Endothelial cell of umbilical vein (primary cell): ENCODE measurements around the gene FRRS1. TPM values are rescaled to one million over a fixed set of nuclear protein-coding genes. Genes with fewer than 3 reads are reported as not detected.

Source experiments
- BruUV-seq: library from RNA; stranded (reverse); fragments of 400-500 nt; replicated peaks from 2 replicates; lab custom pipeline; 2021; lab: Mats Ljungman, UMichigan
- CTCF ChIA-PET: fragments of 300-600, 350-600 bp; sonication (Branson Sonifier 250); formaldehyde crosslinking; loops from one replicate; lab custom pipeline; 2021; ENCODE audit warnings: antibody characterized with exemption, inconsistent platforms; lab: Charles Lee
- POLR2A ChIA-PET: fragments of 300-600, 350-600 bp; sonication (Branson Sonifier 250); formaldehyde crosslinking; loops from one replicate; lab custom pipeline; 2021; ENCODE audit warnings: antibody characterized with exemption, inconsistent platforms; lab: Charles Lee
- DNase-seq: peaks from one replicate; pipeline ENCODE4 v3.0.0-alpha.2; 2011; ENCODE audit warnings: low read depth, low spot score
- FAIRE-seq: peaks from 2 replicates; lab custom pipeline; 2011; peaks lifted over from hg19 to GRCh38; lab: Jason Lieb, UNC
- H2AFZ ChIP-seq: 2 replicates; pipeline ENCODE4 v1.6.0; 2012; ENCODE audit warnings: low read depth, low read length, control low read depth, inconsistent platforms
- H3K27ac ChIP-seq: 2 replicates; pipeline ENCODE4 v1.5.1; 2011; ENCODE audit warnings: low read depth, mild to moderate bottlenecking, control low read depth, low read length, moderate library complexity; ENCODE audit not compliant: insufficient read depth
- H3K27me3 ChIP-seq, 2 experiments: 2 replicates each; pipeline versions ENCODE4 v1.6.0 to v1.6.1; 2011; ENCODE audit warnings: low read length in 2 of 2, mixed read lengths in 1 of 2; ENCODE audit not compliant: control insufficient read depth in 2 of 2, insufficient read depth in 2 of 2
- H3K36me3 ChIP-seq, 2 experiments: 2 replicates in 1 of 2; 3 replicates in 1 of 2; pipeline ENCODE4 v1.5.1; 2011; ENCODE audit warnings: low read length in 2 of 2, mild to moderate bottlenecking in 1 of 2, moderate library complexity in 1 of 2; ENCODE audit not compliant: control insufficient read depth in 2 of 2, insufficient read depth in 2 of 2; ENCODE audit errors: extremely low read depth in 1 of 2
- H3K4me1 ChIP-seq: 3 replicates; pipeline ENCODE4 v1.5.1; 2011; ENCODE audit warnings: mild to moderate bottlenecking, low read length; ENCODE audit not compliant: control insufficient read depth, insufficient read depth; ENCODE audit errors: extremely low read depth
- H3K4me2 ChIP-seq: 2 replicates; pipeline ENCODE4 v1.6.1; 2011; ENCODE audit warnings: low read length, control low read depth, mixed read lengths; ENCODE audit not compliant: insufficient read depth
- H3K4me3 ChIP-seq, 3 experiments: fragments of 200-600 bp in 1 of 3; sonication (generic), shearing (Covaris generic) in 1 of 3; replicated peaks in 1 of 3; 2 replicates each; pipeline ENCODE4 v1.5.1; 2011 to 2016; ENCODE audit warnings: control low read depth in 3 of 3, low read length in 3 of 3, mild to moderate bottlenecking in 2 of 3, inconsistent platforms in 1 of 3, low read depth in 1 of 3, moderate library complexity in 1 of 3; ENCODE audit not compliant: insufficient read depth in 1 of 3
- H3K79me2 ChIP-seq: 2 replicates; pipeline ENCODE4 v1.6.0; 2012; ENCODE audit warnings: low read length, inconsistent platforms; ENCODE audit not compliant: control insufficient read depth, insufficient read depth
- H3K9ac ChIP-seq: replicated peaks from 2 replicates; pipeline ENCODE3; 2011; ENCODE audit warnings: low read length, control low read depth; ENCODE audit not compliant: insufficient read depth; ENCODE audit errors: extremely low read depth
- H3K9me1 ChIP-seq: replicated peaks from 3 replicates; pipeline ENCODE4 v1.6.0; 2011; ENCODE audit warnings: mild to moderate bottlenecking, low read length; ENCODE audit not compliant: control insufficient read depth, insufficient read depth; ENCODE audit errors: extremely low read depth
- H3K9me3 ChIP-seq: replicated peaks from 2 replicates; pipeline ENCODE4 v1.5.1; 2012; ENCODE audit warnings: low read length, inconsistent platforms; ENCODE audit not compliant: control insufficient read depth, insufficient read depth
- H4K20me1 ChIP-seq: replicated peaks from 2 replicates; pipeline ENCODE3; 2011; ENCODE audit warnings: mild to moderate bottlenecking, low read length; ENCODE audit not compliant: control insufficient read depth, insufficient read depth; ENCODE audit errors: extremely low read depth
- FOS ChIP-seq: IDR thresholded peaks from 2 replicates; pipeline ENCODE4 v1.6.1; 2011; ENCODE audit warnings: mild to moderate bottlenecking, low read length, moderate library complexity, borderline replicate concordance; ENCODE audit not compliant: insufficient read depth
- JUN ChIP-seq: IDR thresholded peaks from 2 replicates; pipeline ENCODE4 v1.6.1; 2011; ENCODE audit warnings: borderline replicate concordance, low read depth; ENCODE audit not compliant: insufficient read length, insufficient read depth
- MYC ChIP-seq: IDR thresholded peaks from one replicate; pipeline ENCODE4 v1.6.1; 2011; ENCODE audit warnings: mild to moderate bottlenecking, low read depth, low read length
- POLR2AphosphoS5 ChIP-seq: IDR thresholded peaks from 2 replicates; pipeline ENCODE4 v1.6.1; 2012; ENCODE audit warnings: low read depth, mild to moderate bottlenecking, control low read depth, low read length, moderate library complexity; ENCODE audit not compliant: insufficient read depth
- dilution Hi-C: fragments of 300-500 bp; cut with MboI; formaldehyde crosslinking; loops from one replicate; pipeline ENCODE4 v1.15.0; 2019; ENCODE audit warnings: low sequenced_read_pairs; ENCODE audit not compliant: extremely low pct_ligation_motif_present
- intact Hi-C: fragments of 100-400 bp; cut with micrococcal nuclease; formaldehyde crosslinking; loops from one replicate; pipeline ENCODE4 v1.10.0; 2022
- polyA plus RNA-seq, 4 experiments: library from polyadenylated mRNA; depleted of rRNA in 3 of 4; stranded (reverse) in 3 of 4; unstranded in 1 of 4; fragments of >200 nt; gene quantifications; 2 replicates each; pipeline versions ENCODE4 v1.2.1 to v1.2.3, GENCODE V29; 2011 to 2012; ENCODE audit warnings: missing spikeins in 1 of 4
- total RNA-seq: library from RNA; stranded (reverse); gene quantifications from 2 replicates; pipeline ENCODE4 v1.2.3, GENCODE V29; 2021

The FRRS1 gene
- total and polyA plus RNA-seq, 2 donors (not counting 3 experiments of a cell fraction or from before 2014, with no cell fraction given): 1.1 to 3.1 TPM

- no peak for FAIRE-seq
- BruUV-seq: no TSS peak
- dilution Hi-C loops: no loop called here
These were observed 20.8 kb downstream of the FRRS1 start for GRCh38 chr1:99745684-99746083.

DNA sequence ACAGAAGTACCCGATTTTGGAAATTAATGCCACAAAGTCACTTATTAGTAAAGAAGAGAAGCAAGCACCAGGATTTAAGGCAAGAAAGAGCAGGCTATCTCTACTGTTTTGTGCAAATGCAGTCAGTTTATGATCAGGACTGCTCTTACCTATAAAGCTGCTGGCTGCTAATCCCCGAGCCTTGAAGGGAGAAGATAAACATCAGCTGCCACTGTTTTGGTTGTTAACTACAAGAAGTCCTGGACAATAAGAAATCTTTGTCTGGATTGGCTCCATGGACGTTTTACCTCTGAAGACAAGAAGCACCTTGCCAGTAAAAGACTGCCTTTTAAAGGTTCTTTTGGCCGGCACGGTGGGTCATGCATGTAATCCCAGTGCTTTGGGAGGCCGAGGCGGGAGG is 21.4 kb downstream of the FRRS1 start:
- no peak for FAIRE-seq
- Histone ChIP-seq H3K9me1 (no peaks in the 10 kb centered on the region), H3K4me2 (no peak overlapping the region), H3K27me3 (no peaks in the 10 kb centered on the region), H3K4me1 (no peaks in the 10 kb centered on the region), H4K20me1 (no peaks in the 10 kb centered on the region), H3K79me2 (no peaks in the 10 kb centered on the region), H2AFZ (no peak overlapping the region), H3K4me3 (no peak overlapping the region), H3K36me3 (no peaks in the 10 kb centered on the region), H3K9ac (no peak overlapping the region), H3K9me3 (no peaks in the 10 kb centered on the region), H3K27ac (no peak overlapping the region)
- dilution Hi-C loops: no loop called here
- no peak for DNase-seq
- intact Hi-C loops: no loop called here
- ChIA-PET POLR2A (interaction anchor here (0.7 kb wide), 1 partner anchor 581 kb away, joined by 4 read pairs; no protein-coding TSS in a partner anchor), CTCF (no interaction called here)
- TF ChIP-seq JUN (no peak), POLR2AphosphoS5 (no peak), FOS (no peak)
- BruUV-seq: no TSS peak

More at GRCh38 chr1:99745684-99746083, 20.8 kb downstream of the FRRS1 start:
- intact Hi-C loops: no loop called here
- Histone ChIP-seq H3K4me1 (no peaks in the 10 kb centered on the region), H3K9me1 (no peaks in the 10 kb centered on the region), H3K36me3 (no peaks in the 10 kb centered on the region), H4K20me1 (no peaks in the 10 kb centered on the region), H3K9me3 (no peaks in the 10 kb centered on the region), H3K4me3 (no peak overlapping the region), H3K27ac (no peak overlapping the region), H2AFZ (no peak overlapping the region), H3K9ac (no peak overlapping the region), H3K4me2 (no peak overlapping the region), H3K27me3 (no peaks in the 10 kb centered on the region), H3K79me2 (no peaks in the 10 kb centered on the region)
- TF ChIP-seq POLR2AphosphoS5: no peak
- no peak for TF ChIP-seq JUN
- TF ChIP-seq MYC: no peak
- TF ChIP-seq FOS: no peak
- no peak for DNase-seq
- POLR2A ChIA-PET: no interaction called here
- CTCF ChIA-PET: no interaction called here
